ENCODE results near the gene RXRA.

Gene RXRA

GRCh38 chr9:134452728-134453127 is 126.5 kb downstream of the RXRA start:
- no peak for TF ChIP-seq CTCF (IDR thresholded peaks at IDR 0.05)
- DNase-seq (ENCODE audit: low spot score) = no peak
- Histone ChIP-seq H3K27ac (no peak overlapping the region), H3K4me3 (no peak overlapping the region)

GRCh38 chr9:134453776-134454475 is 127.7 kb downstream of the RXRA start:
- TF ChIP-seq CTCF (IDR thresholded peaks at IDR 0.05) = no peak
- no peak for DNase-seq (ENCODE audit: low spot score)
- Histone ChIP-seq H3K27ac (no peak overlapping the region), H3K4me3 (no peak overlapping the region)

- TF ChIP-seq CTCF (IDR thresholded peaks at IDR 0.05) = no peak
- H3K4me3 ChIP-seq = no peak overlapping the region
- no peak for DNase-seq (ENCODE audit: low spot score)
- peak overlapping the region; percentile 79 to 91 for H3K27ac ChIP-seq
Measured at GRCh38 chr9:134454476-134454857, 128.2 kb downstream of the RXRA start.

- Histone ChIP-seq H3K4me3 (no peak overlapping the region), H3K27ac (peak overlapping the region; percentile 79 to 91)
- no peak for TF ChIP-seq CTCF (IDR thresholded peaks at IDR 0.05)
- DNase-seq (ENCODE audit: low spot score) = no peak
Measured at GRCh38 chr9:134455021-134455471, 128.8 kb downstream of the RXRA start.

- Histone ChIP-seq H3K4me3 (peak overlapping the region; percentile 63), H3K27ac (peak overlapping the region; percentile 79 to 91)
- TF ChIP-seq CTCF (IDR thresholded peaks at IDR 0.05) = no peak
- DNase-seq (ENCODE audit: low spot score) = no peak
Measured at GRCh38 chr9:134455537-134455933, 129.3 kb downstream of the RXRA start.

GRCh38 chr9:134455934-134456755 is 129.9 kb downstream of the RXRA start:
- DNase-seq (ENCODE audit: low spot score) = peak; percentile 90
- no peak for TF ChIP-seq CTCF (IDR thresholded peaks at IDR 0.05)

More at GRCh38 chr9:134455934-134456755, 129.9 kb downstream of the RXRA start:
- Histone ChIP-seq H3K27ac (peak overlapping the region; percentile 79 to 91), H3K4me3 (peak overlapping the region; percentile 63)

Measured in coronary artery (tissue), 2 donors.